Measurements from ENCODE around the gene OR4C16.

OR4C16 gene

GRCh38 chr11:55571828-55572227 is at the start of gene OR4C16:
TSS of gene OR4C16 (plus strand) at chr11:55572128. CDS start at chr11:55572128, 0 bp downstream.
- DNase-seq (ENCODE audit: low read depth in 2 of 2), result no peak

- no peak for DNase-seq (ENCODE audit: low read depth in 2 of 2)
Measured at GRCh38 chr11:55554169-55554568, 17.8 kb upstream of the OR4C16 start, which contains the start of gene OR4C15. TSS of gene OR4C15 (plus strand) at chr11:55554469. CDS start at chr11:55554469, 0 bp downstream.

- no peak for DNase-seq (ENCODE audit: low read depth in 2 of 2)
Measured at GRCh38 chr11:55572548-55572947, 620 bp downstream of the OR4C16 start.

- no peak for DNase-seq (ENCODE audit: low read depth in 2 of 2)
Measured at GRCh38 chr11:55607545-55607944, 35.6 kb downstream of the OR4C16 start, which contains the start of gene OR4C11. TSS of gene OR4C11 (minus strand) at chr11:55607645. CDS start at chr11:55604373, 3,272 bp downstream.

All from stimulated activated CD4-positive, alpha-beta T cell treated with anti-CD3 and anti-CD28 coated beads, Interleukin-12 subunit alpha, Interleukin-12 subunit beta, amount 100 ng/mL, for 24 hours (primary cell).